ENCODE results near the gene RDH8.

DNA sequence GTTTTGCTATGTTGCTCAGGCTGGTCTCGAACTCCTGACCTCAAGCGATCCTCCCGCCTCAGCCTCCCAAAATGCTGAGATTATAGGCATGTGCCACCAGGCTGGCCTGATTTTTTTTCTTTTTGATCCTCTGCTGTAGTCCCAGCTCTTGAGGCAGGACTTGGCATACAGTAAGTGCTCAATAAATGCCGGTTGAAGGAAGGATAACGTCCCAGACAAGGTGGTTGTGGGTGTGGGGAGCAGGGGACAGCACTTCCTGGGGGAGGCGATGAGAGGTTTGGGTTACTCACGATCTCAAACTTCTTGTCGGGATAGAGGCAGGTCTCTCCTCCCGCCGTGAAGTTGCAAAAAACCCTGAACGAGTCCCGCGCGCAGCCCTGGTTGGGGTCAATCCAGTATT, 47.3 kb upstream of the RDH8 start:
- TF ChIP-seq, protein P1, sequence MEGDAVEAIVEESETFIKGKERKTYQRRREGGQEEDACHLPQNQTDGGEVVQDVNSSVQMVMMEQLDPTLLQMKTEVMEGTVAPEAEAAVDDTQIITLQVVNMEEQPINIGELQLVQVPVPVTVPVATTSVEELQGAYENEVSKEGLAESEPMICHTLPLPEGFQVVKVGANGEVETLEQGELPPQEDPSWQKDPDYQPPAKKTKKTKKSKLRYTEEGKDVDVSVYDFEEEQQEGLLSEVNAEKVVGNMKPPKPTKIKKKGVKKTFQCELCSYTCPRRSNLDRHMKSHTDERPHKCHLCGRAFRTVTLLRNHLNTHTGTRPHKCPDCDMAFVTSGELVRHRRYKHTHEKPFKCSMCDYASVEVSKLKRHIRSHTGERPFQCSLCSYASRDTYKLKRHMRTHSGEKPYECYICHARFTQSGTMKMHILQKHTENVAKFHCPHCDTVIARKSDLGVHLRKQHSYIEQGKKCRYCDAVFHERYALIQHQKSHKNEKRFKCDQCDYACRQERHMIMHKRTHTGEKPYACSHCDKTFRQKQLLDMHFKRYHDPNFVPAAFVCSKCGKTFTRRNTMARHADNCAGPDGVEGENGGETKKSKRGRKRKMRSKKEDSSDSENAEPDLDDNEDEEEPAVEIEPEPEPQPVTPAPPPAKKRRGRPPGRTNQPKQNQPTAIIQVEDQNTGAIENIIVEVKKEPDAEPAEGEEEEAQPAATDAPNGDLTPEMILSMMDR (IDR thresholded peaks at IDR 0.05; ENCODE audit: low read depth, low read length, missing input control) = no peak
- TF ChIP-seq, protein P2, sequence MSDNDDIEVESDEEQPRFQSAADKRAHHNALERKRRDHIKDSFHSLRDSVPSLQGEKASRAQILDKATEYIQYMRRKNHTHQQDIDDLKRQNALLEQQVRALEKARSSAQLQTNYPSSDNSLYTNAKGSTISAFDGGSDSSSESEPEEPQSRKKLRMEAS (IDR thresholded peaks at IDR 0.05) = no peak
- TF ChIP-seq JUND (IDR thresholded peaks at IDR 0.05) = no peak
- TF ChIP-seq, protein P3, sequence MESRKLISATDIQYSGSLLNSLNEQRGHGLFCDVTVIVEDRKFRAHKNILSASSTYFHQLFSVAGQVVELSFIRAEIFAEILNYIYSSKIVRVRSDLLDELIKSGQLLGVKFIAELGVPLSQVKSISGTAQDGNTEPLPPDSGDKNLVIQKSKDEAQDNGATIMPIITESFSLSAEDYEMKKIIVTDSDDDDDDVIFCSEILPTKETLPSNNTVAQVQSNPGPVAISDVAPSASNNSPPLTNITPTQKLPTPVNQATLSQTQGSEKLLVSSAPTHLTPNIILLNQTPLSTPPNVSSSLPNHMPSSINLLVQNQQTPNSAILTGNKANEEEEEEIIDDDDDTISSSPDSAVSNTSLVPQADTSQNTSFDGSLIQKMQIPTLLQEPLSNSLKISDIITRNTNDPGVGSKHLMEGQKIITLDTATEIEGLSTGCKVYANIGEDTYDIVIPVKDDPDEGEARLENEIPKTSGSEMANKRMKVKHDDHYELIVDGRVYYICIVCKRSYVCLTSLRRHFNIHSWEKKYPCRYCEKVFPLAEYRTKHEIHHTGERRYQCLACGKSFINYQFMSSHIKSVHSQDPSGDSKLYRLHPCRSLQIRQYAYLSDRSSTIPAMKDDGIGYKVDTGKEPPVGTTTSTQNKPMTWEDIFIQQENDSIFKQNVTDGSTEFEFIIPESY (IDR thresholded peaks at IDR 0.05) = no peak
